ENCODE data around the gene VPS13D. TPM values are rescaled to one million over a fixed set of nuclear protein-coding genes. Genes with fewer than 3 reads are reported as not detected.

VPS13D gene
- total RNA-seq, 1 donor, result 52.4 TPM

DNA sequence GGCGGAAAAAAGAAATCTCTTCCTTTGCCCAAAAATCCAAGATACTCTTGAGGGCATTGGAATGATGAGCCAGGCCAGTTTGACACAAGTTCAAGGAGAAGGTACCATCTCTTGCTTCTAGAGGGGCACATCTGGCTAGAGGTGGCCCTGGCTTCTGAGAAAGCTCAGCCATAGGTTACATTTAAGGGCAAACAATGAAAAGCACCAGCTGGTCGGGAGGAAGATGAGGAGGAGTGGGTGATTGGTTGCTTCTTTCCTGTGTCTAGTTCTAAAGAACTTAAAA is 256.2 kb downstream of the VPS13D start:
- H3K27me3 ChIP-seq (ENCODE audit: insufficient read depth, low read length), result no peaks in the 10 kb centered on the region
- H3K9me3 ChIP-seq (ENCODE audit: low read depth, low read length), result no peaks in the 10 kb centered on the region
- H3K4me1 ChIP-seq (ENCODE audit: insufficient read depth, low read length), result peaks cover 11% of the 10 kb centered on the region
- no peak overlapping the region for H3K4me3 ChIP-seq (ENCODE audit: low read length)

DNA sequence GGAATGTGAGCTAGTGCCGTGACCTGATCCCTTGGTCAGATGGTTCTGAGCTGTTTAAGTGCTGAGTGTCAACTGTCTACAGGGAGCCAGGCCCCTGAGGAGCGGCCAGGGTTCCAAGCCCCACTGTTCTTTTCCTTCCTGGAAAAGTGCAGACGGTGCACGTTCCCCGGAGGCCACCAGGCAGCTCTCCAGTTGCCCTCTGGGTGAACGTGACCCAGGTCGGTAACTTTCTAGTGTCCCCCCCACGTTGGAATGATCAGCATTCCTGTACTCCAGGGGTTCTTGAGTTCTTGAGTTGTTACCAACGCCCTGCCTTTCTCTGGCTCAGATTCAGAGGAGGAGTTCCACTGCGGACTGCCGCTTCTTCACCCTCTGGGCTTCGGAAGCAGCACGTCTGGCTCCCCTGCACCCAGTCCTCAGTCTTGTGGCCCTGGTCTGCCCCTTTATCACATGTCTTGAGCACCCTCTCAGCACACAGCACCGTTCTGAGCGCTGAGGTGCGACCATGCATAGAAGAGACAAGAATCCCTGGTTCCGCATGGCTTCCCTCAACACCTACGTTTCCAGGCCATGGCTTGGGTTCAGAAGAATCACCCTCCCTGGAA is 256.7 kb downstream of the VPS13D start:
- Histone ChIP-seq H3K4me1 (ENCODE audit: insufficient read depth, low read length) (peaks cover 6% of the 10 kb centered on the region), H3K4me3 (ENCODE audit: low read length) (no peak overlapping the region)

DNA sequence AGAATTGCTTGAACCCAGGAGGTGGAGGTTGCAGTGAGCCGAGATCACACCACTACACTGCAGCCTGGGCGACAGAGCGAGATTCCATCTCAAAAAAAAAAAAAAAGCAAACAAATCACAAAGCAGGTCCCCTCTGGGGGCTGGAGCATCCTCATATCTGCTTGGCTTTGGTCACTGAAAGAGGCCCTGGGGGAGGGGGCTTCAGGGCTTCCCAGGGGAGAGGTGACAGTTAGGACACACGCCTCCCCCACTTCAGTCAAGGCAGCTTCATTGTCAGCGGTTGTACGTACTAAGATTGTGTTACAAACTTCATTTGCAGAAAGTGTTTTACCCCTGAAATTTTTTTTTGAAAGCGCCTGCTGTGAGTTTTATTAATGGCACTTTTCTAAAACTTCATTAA is 257.7 kb downstream of the VPS13D start:
- H3K4me3 ChIP-seq (ENCODE audit: low read length), result no peak overlapping the region
- no peaks in the 10 kb centered on the region for H3K27me3 ChIP-seq (ENCODE audit: insufficient read depth, low read length)
- H3K4me1 ChIP-seq (ENCODE audit: insufficient read depth, low read length), result no peaks in the 10 kb centered on the region
- no peaks in the 10 kb centered on the region for H3K9me3 ChIP-seq (ENCODE audit: low read depth, low read length)

More for the DNA sequence above, 256.7 kb downstream of the VPS13D start:
- no peaks in the 10 kb centered on the region for H3K9me3 ChIP-seq (ENCODE audit: low read depth, low read length)
- H3K27me3 ChIP-seq (ENCODE audit: insufficient read depth, low read length), result no peaks in the 10 kb centered on the region

DNA sequence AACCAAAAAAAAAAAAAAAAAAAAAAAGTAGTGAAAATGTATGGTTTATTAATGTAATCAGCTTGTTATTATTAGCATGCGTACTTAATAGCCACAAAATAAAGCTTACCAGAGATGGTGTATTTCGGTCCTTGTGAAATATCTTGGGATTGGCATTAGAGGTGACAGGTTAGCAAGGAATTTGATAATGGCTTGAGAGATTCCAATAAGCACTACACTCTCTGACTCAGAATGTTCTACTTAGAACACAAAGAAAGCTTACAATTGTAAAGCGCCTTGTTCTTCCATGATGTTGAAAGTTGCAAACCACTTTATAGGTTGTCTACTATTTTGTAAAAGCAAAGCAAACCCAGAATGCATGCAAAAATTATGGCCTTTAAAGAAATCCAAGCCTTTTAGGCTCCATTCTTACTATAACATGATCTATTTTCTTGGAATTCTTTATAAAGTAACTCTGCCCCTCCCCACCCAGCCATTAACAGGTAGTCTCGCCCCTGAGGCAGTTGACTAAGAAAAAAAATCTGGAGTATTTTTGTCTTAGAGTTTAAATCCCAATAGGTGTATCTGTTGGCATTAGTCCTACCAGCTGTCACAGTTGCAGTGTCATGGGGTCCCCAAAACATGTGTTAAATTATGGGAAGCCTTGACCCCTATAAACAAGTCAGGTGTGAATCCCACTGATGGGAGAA is 259.0 kb downstream of the VPS13D start:
- Histone ChIP-seq H3K9me3 (ENCODE audit: low read depth, low read length) (no peaks in the 10 kb centered on the region), H3K4me3 (ENCODE audit: low read length) (no peak overlapping the region), H3K27me3 (ENCODE audit: insufficient read depth, low read length) (no peaks in the 10 kb centered on the region), H3K4me1 (ENCODE audit: insufficient read depth, low read length) (no peaks in the 10 kb centered on the region)

DNA sequence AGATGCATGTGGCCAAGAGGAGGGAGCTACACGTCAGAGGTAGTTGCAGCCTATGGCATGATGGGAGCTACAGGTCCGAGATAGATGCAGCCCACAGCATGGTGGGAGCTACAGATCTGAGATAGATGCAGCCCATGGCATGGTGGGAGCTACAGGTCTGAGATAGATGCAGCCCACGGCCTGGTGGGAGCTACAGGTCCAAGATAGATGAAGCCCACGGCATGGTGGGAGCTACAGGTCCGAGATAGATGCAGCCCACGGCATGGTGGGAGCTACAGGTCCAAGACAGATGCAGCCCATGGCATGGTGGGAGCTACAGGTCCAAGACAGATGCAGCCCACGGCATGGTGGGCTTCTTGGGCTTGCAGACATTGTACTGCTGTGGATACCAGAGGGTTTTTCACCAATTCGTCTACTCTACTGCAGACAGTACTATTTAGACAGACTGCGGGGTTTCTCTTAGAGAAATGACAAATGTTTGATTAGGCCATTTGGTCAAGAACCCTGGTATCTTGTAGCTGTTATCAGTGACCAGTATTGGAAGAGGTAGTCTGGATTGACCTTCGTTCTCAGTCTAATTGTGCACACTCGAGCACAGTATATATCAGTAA is 260.8 kb downstream of the VPS13D start:
- H3K4me1 ChIP-seq (ENCODE audit: insufficient read depth, low read length), result peaks cover 2% of the 10 kb centered on the region

DNA sequence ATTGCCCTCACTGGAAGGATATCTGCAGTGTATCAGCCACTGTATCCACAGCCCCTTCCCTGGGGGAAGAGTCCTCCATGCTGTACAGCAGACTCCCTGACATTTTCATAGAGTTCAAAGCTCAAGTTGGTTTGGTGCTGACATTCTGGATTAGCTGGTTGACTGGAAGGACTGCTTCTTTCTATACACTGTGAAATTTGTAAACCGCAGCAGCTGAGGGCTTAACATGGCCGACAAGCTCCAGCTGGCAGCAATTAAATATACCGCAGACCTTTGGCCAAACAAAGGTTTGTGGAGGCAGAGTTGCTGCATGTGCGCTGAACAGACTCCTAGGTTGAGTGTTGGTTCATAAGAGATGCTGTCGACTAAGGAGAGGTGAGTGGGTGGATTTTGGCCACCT is 261.8 kb downstream of the VPS13D start:
- peaks cover 3% of the 10 kb centered on the region for H3K4me1 ChIP-seq (ENCODE audit: insufficient read depth, low read length)
- H3K4me3 ChIP-seq (ENCODE audit: low read length), result no peak overlapping the region
- no peaks in the 10 kb centered on the region for H3K27me3 ChIP-seq (ENCODE audit: insufficient read depth, low read length)
- H3K9me3 ChIP-seq (ENCODE audit: low read depth, low read length), result no peaks in the 10 kb centered on the region

More for the DNA sequence above, 260.8 kb downstream of the VPS13D start:
- Histone ChIP-seq H3K27me3 (ENCODE audit: insufficient read depth, low read length) (no peaks in the 10 kb centered on the region), H3K9me3 (ENCODE audit: low read depth, low read length) (no peaks in the 10 kb centered on the region), H3K4me3 (ENCODE audit: low read length) (no peak overlapping the region)

DNA sequence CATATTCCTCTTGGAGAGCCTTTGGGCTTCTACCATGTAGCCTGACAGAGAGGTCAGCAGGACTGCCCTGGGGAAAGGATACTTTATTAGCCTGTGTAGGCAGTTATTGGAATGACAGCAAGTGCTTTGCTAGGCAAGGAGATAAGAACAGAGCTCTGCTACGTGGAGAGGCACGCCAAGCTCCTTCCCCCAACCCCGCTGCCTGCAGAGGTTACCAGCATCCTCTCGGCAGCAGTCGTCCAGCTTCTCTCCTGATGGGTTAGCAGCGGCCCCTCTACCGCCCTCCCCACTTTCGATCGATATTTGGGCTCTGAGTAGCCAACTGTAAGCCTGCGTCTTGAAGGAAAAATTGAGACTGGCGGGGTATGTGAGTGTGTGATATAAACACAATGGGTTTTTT is 265.9 kb downstream of the VPS13D start:
- peaks cover 3% of the 10 kb centered on the region for H3K4me1 ChIP-seq (ENCODE audit: insufficient read depth, low read length)
- H3K9me3 ChIP-seq (ENCODE audit: low read depth, low read length), result no peaks in the 10 kb centered on the region
- H3K4me3 ChIP-seq (ENCODE audit: low read length), result no peak overlapping the region
- no peaks in the 10 kb centered on the region for H3K27me3 ChIP-seq (ENCODE audit: insufficient read depth, low read length)

DNA sequence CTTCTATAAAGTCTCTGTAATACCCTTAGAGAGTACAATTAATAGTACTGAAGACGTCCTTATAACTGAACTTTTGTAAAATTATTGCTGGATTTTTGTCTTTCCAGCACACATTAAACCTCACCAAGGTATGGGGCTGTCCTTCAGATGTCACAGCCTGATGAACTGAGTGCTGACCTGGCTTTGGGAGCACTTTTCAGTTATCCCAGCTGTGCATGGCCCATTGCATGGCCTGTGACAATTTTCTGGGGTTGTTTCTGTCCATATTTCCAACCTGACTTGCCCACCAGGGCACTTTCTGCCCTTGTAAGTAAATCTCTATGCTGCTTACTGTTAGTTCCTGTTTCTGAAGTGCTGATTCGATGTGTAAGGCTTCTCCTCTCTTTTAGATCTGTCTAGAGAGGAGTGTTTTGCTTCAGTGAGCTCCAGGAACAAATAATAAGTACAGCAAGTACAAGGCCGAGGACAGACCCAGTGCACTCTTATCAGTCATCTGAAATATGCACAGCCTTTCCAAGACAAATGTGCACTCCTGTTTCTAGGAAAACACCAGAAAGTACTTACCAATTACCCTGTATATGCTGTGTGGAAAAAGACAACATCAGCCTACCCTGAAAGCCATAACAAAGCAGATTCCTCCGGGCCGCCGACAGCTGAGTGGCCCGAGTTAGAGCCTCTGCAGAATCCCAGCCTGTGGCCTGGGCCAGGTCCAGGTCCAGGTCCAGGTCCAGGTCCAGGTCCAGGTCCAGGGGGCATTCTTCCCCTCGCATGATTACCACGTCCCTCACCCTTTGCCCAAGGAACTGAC is 266.5 kb downstream of the VPS13D start:
- no peak overlapping the region for H3K4me3 ChIP-seq (ENCODE audit: low read length)
- peaks cover 3% of the 10 kb centered on the region for H3K4me1 ChIP-seq (ENCODE audit: insufficient read depth, low read length)
- H3K9me3 ChIP-seq (ENCODE audit: low read depth, low read length), result no peaks in the 10 kb centered on the region
- no peaks in the 10 kb centered on the region for H3K27me3 ChIP-seq (ENCODE audit: insufficient read depth, low read length)

DNA sequence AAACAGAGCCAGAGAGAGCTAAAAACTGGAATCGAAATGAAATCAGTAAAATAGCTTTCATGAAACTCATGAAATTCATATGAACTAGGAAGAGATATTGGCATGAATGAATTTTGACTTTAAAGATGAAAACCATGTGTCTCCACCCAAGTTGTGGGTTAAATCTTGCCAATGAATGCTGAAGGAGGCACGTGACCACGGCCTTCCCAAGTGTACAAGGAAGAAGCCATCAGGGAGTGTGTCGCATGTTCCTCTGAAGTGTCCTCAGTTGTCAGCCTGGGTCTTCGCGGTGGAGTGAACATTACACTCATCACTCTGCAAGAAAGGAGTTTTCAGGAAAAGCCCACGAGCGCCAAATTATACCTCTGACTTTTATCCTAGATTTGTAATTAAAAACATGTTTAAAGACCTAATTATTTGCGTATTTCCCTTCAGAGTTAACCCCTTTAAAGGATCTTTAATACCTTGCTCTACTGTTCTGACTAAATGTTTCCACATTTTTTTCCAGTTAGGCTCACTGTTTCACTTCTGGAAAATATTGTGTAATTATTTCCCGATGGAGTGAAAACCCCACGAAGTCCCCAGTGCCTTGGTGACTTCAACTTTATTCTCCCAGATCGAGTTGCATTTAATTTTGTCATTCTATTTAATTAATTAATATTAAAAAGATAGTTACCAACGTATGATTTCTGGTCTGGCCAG is 269.9 kb downstream of the VPS13D start:
- Histone ChIP-seq H3K9me3 (ENCODE audit: low read depth, low read length) (no peaks in the 10 kb centered on the region), H3K4me3 (ENCODE audit: low read length) (no peak overlapping the region), H3K27me3 (ENCODE audit: insufficient read depth, low read length) (no peaks in the 10 kb centered on the region), H3K4me1 (ENCODE audit: insufficient read depth, low read length) (peaks cover 3% of the 10 kb centered on the region)

DNA sequence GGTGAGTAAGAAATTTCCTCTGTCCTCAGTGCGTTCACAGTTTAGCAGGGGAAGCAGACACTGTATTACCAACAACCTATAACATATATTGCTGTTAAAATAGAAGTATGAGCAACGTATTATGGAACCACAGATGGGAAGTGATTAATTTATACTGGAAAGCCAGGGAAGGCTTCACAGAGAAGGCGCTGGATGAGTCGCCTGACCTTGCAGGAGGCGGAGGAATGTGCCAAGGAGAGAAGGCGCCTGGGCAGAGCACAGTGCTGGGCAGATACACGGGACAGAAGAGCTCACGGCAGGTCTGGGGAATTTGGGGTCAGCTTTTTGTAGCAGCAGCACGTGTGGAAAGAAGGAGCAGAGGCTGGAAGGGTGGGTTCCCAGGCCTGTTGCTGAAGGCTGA is 271.8 kb downstream of the VPS13D start:
- Histone ChIP-seq H3K9me3 (ENCODE audit: low read depth, low read length) (no peaks in the 10 kb centered on the region), H3K4me3 (ENCODE audit: low read length) (no peak overlapping the region), H3K27me3 (ENCODE audit: insufficient read depth, low read length) (no peaks in the 10 kb centered on the region), H3K4me1 (ENCODE audit: insufficient read depth, low read length) (no peaks in the 10 kb centered on the region)

DNA sequence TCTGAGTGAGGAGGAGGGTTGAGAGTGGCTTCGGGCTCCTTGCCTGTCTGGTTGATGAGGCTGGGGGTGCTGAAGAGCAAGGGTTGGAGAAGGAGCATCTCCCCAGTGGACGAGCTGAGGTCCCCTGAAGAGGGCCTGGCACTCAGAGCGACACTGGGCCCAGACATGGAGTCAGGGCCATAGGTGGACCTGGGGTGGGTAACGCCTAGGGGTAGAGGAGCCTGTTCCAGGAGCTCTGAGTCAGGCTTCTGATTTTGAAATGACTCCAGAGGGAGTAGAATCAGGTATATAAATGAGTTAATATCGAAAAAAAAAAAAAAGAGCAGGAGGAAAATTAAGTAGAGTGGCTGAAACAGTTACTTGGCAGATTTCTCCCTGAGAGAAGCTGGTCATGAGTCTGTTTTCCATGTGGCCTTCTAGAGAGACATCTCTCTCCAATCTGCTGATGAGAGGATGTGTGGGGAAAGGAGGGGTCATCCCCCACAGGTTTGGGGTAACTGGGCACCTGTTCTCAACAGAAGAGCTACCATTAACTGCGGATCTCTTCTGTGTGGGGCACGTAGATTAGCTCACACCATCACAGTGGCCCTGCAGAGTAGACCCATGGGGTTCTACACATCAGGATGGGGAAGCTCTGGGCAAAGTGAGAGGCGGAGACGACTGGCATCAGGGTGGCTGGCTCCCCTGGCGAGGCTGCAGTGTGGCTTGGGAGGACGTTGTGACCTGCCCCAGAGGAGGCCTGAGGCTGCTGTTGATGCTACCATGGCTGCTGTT is 272.7 kb downstream of the VPS13D start:
- no peaks in the 10 kb centered on the region for H3K27me3 ChIP-seq (ENCODE audit: insufficient read depth, low read length)
- H3K4me3 ChIP-seq (ENCODE audit: low read length), result no peak overlapping the region
- no peaks in the 10 kb centered on the region for H3K4me1 ChIP-seq (ENCODE audit: insufficient read depth, low read length)
- no peaks in the 10 kb centered on the region for H3K9me3 ChIP-seq (ENCODE audit: low read depth, low read length)

DNA sequence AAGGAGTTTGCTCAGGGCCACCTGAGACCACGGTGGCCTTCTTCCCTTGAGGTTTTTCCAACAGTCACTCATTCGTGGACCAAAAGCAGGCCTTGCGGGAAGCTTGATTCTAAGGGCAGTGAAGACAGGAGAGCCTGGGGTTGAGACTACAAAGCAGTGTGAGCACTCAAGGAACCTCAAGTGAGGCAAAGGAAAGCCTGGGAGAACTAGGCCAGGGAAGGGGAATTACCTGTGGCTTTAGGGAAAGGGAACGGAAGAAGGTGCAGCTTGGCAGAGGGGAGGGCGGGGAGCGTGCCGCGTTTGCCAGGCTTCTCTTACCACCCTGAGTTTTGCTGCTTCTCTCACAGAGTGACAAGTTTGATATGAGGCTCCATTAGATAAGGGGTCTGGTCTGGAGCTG is 273.9 kb downstream of the VPS13D start:
- H3K4me3 ChIP-seq (ENCODE audit: low read length), result no peak overlapping the region
- H3K4me1 ChIP-seq (ENCODE audit: insufficient read depth, low read length), result no peaks in the 10 kb centered on the region
- H3K27me3 ChIP-seq (ENCODE audit: insufficient read depth, low read length), result no peaks in the 10 kb centered on the region
- H3K9me3 ChIP-seq (ENCODE audit: low read depth, low read length), result no peaks in the 10 kb centered on the region

DNA sequence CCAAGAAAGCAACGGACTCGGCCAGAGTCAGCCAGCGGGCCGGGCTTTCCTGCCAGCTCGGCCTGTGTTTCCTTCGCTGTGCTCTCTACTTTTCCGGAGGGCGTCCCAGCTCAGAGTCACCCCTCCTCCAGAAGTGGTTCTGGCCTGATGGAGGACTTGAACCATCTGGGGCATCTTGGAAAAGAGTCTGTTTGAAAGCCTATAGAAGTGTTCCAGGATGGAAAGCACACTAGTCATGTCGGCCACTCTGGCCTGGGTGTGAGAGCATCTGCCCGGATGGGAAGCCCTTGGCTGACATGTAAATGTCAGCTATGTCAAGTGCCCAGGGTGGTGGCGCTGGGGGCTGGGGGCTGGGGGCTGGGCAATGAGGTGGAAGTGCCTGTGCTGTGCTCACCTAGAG is 274.8 kb downstream of the VPS13D start:
- Histone ChIP-seq H3K27me3 (ENCODE audit: insufficient read depth, low read length) (no peaks in the 10 kb centered on the region), H3K9me3 (ENCODE audit: low read depth, low read length) (no peaks in the 10 kb centered on the region), H3K4me1 (ENCODE audit: insufficient read depth, low read length) (no peaks in the 10 kb centered on the region), H3K4me3 (ENCODE audit: low read length) (no peak overlapping the region)

DNA sequence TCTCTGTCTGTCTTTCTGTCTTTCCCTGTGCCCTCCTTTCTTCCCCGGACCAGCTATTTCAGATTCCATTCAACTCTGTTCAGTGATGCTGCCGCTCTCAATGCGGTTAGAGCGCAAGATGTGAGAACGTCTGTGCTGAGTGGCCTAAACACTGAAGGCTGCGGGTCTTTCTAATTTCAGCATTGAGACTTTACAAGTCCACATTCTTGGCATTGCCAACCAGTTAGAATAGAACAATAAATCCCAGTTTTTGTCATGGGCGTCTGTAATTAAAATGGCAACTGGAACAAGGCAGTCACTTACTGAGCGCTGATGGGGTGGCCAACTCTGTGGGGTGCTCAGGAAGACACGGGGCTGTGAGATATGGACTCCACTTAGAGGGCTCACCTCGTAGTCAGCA is 275.4 kb downstream of the VPS13D start:
- Histone ChIP-seq H3K4me3 (ENCODE audit: low read length) (no peak overlapping the region), H3K4me1 (ENCODE audit: insufficient read depth, low read length) (peaks cover 6% of the 10 kb centered on the region), H3K27me3 (ENCODE audit: insufficient read depth, low read length) (no peaks in the 10 kb centered on the region), H3K9me3 (ENCODE audit: low read depth, low read length) (no peaks in the 10 kb centered on the region)

Data from mononuclear cell (primary cell).